ENCODE measurements around the gene H1-8. TPM values are rescaled to one million over a fixed set of nuclear protein-coding genes. Genes with fewer than 3 reads are reported as not detected.

The H1-8 gene
- total RNA-seq, 1 donor from 2014 or later = not detected

DNA sequence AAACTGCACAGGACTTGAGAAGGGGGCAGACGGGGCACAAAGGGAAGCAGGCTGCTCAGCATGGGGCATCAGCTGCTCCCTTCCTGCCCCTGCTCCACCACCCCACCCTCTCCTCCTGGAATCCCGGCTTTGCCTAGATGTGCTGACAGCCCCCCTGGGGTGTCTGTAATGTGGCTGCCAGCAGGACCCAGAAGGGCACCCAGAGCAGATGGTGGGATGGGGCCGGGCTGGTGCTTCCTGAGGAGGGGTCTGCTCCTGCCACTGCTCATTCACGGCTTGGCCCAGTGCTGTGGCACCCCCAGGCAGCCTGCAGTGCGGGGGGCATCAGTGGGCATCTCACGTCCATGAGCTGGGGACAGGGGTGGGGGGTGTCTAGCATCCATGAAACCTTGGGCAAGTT, 10.2 kb downstream of the H1-8 start:
- H3K27ac Mint-ChIP-seq = no peak overlapping the region
- no peaks in the 10 kb centered on the region for H3K9me3 Mint-ChIP-seq
- H3K36me3 Mint-ChIP-seq (ENCODE audit: low read depth) = no peaks in the 10 kb centered on the region
- CTCF ChIA-PET = interaction anchor here (1.0 kb wide), 1 partner anchor 14 kb away, joined by 3 read pairs; no protein-coding TSS in a partner anchor
- ATAC-seq (ENCODE audit: low read depth) (no peak), DNase-seq (no peak)
- POLR2A ChIA-PET = no interaction called here
- no peak for TF ChIP-seq CTCF (IDR thresholded peaks at IDR 0.05)
- peaks cover under 1% of the 10 kb centered on the region for H3K27me3 Mint-ChIP-seq
- H3K4me1 Mint-ChIP-seq = peaks cover 8% of the 10 kb centered on the region
- no peak overlapping the region for H3K4me3 Mint-ChIP-seq
- intact Hi-C loops (cut with micrococcal nuclease) = no loop called here

- TF ChIP-seq CTCF (IDR thresholded peaks at IDR 0.05) = no peak
- ChIA-PET POLR2A (no interaction called here), CTCF (interaction anchor here (1.0 kb wide), 1 partner anchor 13 kb away, joined by 3 read pairs; no protein-coding TSS in a partner anchor)
- no peak for DNase-seq
- H3K27me3 Mint-ChIP-seq = peaks cover 3% of the 10 kb centered on the region
- ATAC-seq (ENCODE audit: low read depth) = no peak
- no peaks in the 10 kb centered on the region for H3K9me3 Mint-ChIP-seq
- H3K27ac Mint-ChIP-seq = no peak overlapping the region
- H3K4me1 Mint-ChIP-seq = peaks cover 10% of the 10 kb centered on the region
- no peaks in the 10 kb centered on the region for H3K36me3 Mint-ChIP-seq (ENCODE audit: low read depth)
- intact Hi-C loops (cut with micrococcal nuclease) = no loop called here
- no peak overlapping the region for H3K4me3 Mint-ChIP-seq
Observed at GRCh38 chr3:129553719-129554118, 10.7 kb downstream of the H1-8 start.

DNA sequence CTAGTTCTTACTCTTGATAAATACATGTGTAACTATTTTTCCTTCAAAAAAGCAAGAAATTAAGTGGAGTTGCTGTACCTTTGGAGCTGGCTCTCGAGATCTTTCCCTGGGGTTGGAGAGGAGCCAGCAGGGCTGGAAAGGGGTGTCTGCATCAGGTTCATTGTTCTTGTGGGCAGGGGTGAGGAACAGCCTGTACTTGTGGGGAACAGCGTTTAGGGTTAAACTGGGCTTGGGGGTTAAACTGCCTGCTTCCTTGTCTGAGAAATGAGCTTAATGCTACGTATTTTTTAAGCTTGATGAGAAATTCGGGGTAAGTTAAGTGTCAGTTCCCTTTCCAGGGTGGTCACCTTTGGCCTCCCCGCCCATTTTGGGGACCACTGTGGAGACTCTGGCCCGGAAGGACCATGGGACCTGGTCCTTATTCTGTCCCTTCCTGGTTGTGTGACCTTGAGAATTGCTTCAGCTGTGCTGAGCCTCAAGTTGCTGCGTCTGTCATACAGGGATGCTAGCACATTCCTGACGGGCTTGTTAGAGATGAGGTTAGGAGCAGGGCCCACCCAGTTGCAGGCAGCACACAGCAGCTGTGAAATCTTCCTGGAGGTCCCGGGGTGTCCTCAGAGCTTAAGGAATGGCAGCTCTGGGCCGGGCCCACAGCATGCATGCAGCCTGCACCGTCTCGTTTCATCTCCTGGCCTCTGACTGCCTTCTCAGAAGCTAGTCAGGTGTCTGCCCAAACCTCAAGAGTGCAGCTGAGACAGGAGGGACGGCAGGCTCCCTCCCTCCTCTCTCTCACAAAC, 11.6 kb downstream of the H1-8 start:
- TF ChIP-seq CTCF (IDR thresholded peaks at IDR 0.05) = no peak
- Mint-ChIP-seq H3K36me3 (ENCODE audit: low read depth) (no peaks in the 10 kb centered on the region), H3K27me3 (peaks cover 3% of the 10 kb centered on the region), H3K27ac (no peak overlapping the region), H3K4me3 (no peak overlapping the region), H3K9me3 (no peaks in the 10 kb centered on the region), H3K4me1 (peaks cover 10% of the 10 kb centered on the region)
- POLR2A ChIA-PET = no interaction called here
- CTCF ChIA-PET = interaction anchor here (1.0 to 1.1 kb wide), 2 partner anchors 12 to 171 kb away, joined by 3 read pairs; no protein-coding TSS in a partner anchor
- DNase-seq (no peak), ATAC-seq (ENCODE audit: low read depth) (no peak)
- intact Hi-C loops (cut with micrococcal nuclease) = no loop called here

DNA sequence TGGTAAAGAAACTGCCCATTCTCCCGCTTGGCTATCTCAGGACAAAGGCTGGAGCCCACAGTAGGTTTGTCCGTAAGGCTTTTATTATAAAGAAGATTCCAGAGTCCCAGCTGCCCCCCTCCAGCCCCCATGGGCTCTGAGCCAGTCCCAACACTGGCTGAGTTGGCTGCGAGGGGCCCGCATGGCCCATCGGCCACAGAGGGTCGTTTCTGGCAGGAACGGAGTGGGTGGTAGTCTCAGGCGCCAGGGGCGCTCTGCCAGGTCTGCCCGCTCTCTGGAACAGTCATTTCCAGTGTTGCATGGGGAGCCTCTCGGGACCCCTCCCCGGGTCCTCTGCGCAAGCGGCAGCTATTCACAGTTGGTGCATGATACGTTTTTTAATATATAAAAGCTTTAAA, 12.2 kb downstream of the H1-8 start:
- CTCF ChIA-PET = interaction anchor here (1.1 kb wide), 1 partner anchor 172 kb away, joined by 3 read pairs; no protein-coding TSS in a partner anchor
- H3K9me3 Mint-ChIP-seq = no peaks in the 10 kb centered on the region
- no peak for ATAC-seq (ENCODE audit: low read depth)
- no peak for TF ChIP-seq CTCF (IDR thresholded peaks at IDR 0.05)
- intact Hi-C loops (cut with micrococcal nuclease) = no loop called here
- no peak for DNase-seq
- no peaks in the 10 kb centered on the region for H3K36me3 Mint-ChIP-seq (ENCODE audit: low read depth)
- H3K27me3 Mint-ChIP-seq = peaks cover 3% of the 10 kb centered on the region
- peaks cover 10% of the 10 kb centered on the region for H3K4me1 Mint-ChIP-seq
- POLR2A ChIA-PET = no interaction called here
- H3K27ac Mint-ChIP-seq = no peak overlapping the region
- no peak overlapping the region for H3K4me3 Mint-ChIP-seq

GRCh38 chr3:129555616-129556357, 12.8 kb downstream of the H1-8 start:
- Mint-ChIP-seq H3K4me3 (no peak overlapping the region), H3K27me3 (peaks cover 3% of the 10 kb centered on the region), H3K36me3 (ENCODE audit: low read depth) (no peaks in the 10 kb centered on the region), H3K9me3 (no peaks in the 10 kb centered on the region), H3K4me1 (peaks cover 13% of the 10 kb centered on the region), H3K27ac (no peak overlapping the region)
- CTCF ChIA-PET = no interaction called here
- ATAC-seq (ENCODE audit: low read depth) (no peak), DNase-seq (no peak)
- intact Hi-C loops (cut with micrococcal nuclease) = no loop called here
- TF ChIP-seq CTCF (IDR thresholded peaks at IDR 0.05) = no peak
- POLR2A ChIA-PET = no interaction called here

All from activated B cell treated with CpG ODN at 0.5 μM for 24 hours (primary cell).